AG09319 (cell line): ENCODE results near the gene AK8.
A peak's percentile ranks its signal among the peaks of the same experiment; 100 is the strongest.

ENCODE experiments used
- DNase-seq: peaks from one replicate; pipeline ENCODE4 v3.0.0-alpha.2; 2010; ENCODE audit warnings: low read depth; ENCODE audit errors: extremely low read depth
- TF ChIP-seq, protein P1 (sequence below): IDR thresholded peaks from 2 replicates; pipeline ENCODE4 v1.5.1; 2011; ENCODE audit warnings: low read depth, mild to moderate bottlenecking, inconsistent platforms, low read length, moderate library complexity

Gene AK8

DNA sequence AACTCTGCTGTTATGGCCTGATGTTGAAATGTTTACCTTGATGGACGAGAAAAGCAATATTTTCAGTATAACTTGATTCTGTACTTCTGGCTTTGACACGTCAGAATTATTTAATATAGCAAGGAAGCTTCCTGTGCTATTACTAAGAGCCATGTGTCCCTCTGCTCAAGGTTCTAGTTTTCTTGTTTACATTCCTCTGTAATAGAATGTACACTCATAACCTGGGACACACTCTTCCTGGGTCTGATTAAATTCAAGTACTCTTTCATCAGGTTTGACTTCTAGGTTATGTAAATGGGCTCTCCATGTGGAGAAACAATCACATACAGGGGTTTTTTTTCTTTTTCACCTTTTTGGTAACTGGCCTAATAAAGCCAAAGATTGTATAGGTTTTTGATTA lies 174.7 kb downstream of the AK8 start:
- TF ChIP-seq, protein P1, sequence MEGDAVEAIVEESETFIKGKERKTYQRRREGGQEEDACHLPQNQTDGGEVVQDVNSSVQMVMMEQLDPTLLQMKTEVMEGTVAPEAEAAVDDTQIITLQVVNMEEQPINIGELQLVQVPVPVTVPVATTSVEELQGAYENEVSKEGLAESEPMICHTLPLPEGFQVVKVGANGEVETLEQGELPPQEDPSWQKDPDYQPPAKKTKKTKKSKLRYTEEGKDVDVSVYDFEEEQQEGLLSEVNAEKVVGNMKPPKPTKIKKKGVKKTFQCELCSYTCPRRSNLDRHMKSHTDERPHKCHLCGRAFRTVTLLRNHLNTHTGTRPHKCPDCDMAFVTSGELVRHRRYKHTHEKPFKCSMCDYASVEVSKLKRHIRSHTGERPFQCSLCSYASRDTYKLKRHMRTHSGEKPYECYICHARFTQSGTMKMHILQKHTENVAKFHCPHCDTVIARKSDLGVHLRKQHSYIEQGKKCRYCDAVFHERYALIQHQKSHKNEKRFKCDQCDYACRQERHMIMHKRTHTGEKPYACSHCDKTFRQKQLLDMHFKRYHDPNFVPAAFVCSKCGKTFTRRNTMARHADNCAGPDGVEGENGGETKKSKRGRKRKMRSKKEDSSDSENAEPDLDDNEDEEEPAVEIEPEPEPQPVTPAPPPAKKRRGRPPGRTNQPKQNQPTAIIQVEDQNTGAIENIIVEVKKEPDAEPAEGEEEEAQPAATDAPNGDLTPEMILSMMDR = no peak
- DNase-seq = no peak

DNA sequence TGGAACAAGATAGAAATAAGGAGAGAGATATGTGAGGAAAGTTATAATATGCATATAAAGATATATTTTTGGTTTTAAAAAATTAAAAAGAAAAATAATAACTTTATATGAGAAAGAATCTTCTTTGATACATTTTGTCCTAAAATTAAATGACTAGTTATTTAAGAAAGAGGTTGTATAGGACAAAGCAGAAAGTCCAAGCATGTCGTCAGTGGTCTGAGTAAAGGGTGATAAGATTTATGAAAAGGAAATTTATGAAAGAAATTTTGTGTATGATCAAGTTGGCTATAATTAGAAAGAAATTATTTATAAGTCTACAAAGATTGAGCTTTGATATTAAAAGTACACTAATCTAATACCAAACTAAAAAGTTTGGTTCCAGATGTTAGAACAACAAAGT lies 175.8 kb downstream of the AK8 start:
- TF ChIP-seq, protein P1 = no peak
- DNase-seq = no peak

DNA sequence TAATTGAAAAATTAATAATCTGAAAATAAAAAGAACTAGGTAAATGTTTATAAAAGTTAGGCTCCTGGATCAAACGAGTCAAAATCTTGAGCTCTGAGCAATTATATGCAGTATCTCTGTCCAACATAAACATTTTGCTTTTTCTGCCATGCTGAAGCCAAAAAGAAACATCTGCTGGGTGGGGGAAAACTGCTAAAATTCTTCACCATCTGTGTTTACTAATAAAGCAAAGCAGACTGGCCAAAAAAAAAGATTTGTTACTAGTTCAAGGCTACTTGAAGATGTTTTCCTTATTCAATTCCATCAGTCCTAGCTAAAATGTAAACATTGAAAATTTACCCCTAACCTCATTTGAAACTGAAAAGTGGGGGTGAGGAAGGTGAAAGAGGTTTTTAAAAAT lies 178.1 kb downstream of the AK8 start:
- TF ChIP-seq, protein P1 = no peak
- DNase-seq = peak; percentile 4

DNA sequence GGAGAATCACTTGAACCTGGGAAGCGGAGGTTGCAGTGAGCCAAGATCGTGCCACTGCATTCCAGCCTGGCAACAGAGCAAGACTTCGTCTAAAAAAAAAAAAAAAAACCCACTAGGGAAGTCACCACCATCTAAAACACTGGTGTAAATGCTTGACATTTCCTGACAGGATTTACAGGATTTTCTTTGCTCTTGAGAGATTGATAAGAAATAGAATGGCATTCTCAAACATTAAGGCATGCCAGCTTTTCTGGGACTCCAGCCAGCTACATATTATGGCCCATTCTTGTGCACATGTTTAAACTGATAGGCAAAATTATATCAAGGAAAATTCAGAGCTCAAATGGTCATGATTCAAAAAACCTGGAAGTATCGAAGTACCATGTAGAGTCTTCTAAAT lies 179.1 kb downstream of the AK8 start:
- DNase-seq = no peak
- TF ChIP-seq, protein P1 = no peak

DNA sequence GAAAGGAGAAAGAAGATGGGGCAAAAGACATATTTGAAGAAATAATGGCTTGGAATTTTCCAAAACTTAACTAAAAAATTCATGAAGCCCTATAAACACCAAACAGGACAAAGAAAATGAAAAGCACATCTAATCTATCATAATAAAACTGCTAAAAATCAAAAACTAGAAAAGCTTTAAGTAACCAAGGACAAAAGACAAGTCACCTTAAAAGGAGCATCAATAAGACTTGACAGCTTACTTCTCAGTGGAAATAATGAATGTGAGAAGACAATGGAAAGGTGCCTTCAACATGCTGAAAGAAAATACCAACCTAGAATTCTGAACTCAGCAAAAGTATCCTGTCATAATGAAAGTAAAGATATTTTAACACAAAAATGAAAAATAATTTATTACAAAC lies 180.9 kb downstream of the AK8 start:
- TF ChIP-seq, protein P1 = no peak
- no peak for DNase-seq

DNA sequence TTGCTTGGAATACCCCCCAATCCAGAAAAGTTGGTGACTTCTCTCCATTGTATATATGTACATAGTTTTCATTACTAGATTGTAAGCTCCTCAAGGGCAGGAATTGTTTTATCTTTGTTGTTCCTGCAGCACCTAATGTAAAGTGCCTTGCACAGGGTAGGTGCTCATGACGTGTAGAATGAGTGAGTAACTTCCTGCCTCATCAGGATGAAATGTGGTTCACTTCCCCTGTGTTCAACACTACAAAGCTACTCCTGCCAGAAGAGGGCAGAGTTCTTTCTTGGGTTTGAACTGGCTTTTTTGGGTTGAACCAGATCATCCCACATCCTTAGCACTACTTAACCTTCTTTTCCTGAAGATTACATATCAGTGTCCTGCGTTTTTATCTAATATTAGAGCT lies 183.9 kb downstream of the AK8 start:
- TF ChIP-seq, protein P1 = no peak; the same call in 1 of the 2 replicates
- DNase-seq = no peak

DNA sequence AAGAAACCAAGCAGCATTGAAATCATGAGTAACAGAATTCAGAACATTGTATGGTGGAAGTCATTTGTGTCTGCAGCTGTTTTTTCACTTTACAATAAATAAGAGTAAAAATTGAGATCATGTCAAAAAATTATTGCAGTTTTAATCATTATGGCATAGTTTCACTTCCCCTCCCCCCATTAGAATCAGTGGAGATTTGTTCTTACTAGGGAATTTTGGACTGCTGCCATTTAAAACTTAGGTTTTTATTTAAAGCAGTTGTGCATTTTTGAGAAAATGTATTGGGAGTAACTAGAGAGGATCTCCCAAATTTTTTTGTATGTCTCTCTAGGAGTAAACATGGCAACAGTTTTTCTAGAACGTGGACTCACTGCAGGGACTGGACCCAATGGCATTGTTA lies 187.4 kb downstream of the AK8 start:
- DNase-seq = no peak
- TF ChIP-seq, protein P1 = no peak
